Neural cell (in vitro differentiated cells): Measurements from ENCODE around the gene GPATCH3.

Experiments
- EP300 ChIP-seq: fragments of 450-650 bp; conservative IDR thresholded peaks from 2 replicates; pipeline ENCODE4 v1.6.1; 2014; ENCODE audit warnings: antibody characterized with exemption, mild to moderate bottlenecking, moderate library complexity; ENCODE audit not compliant: poor library complexity, severe bottlenecking
- EZH2 ChIP-seq: fragments of 200-600, 300-800 bp; shearing (Covaris generic), sonication (generic); IDR thresholded peaks from 2 replicates; pipeline ENCODE4 v1.6.1; 2014; ENCODE audit warnings: antibody characterized with exemption, low read length, borderline replicate concordance, mild to moderate bottlenecking; ENCODE audit not compliant: insufficient read depth, poor library complexity, severe bottlenecking
- POLR2AphosphoS5 ChIP-seq: IDR thresholded peaks from 2 replicates; pipeline ENCODE4 v1.6.1; 2012
- RAD21 ChIP-seq: fragments of 450-650 bp; conservative IDR thresholded peaks from 2 replicates; pipeline ENCODE4 v1.6.1; 2014; ENCODE audit warnings: antibody characterized with exemption, mild to moderate bottlenecking, moderate library complexity
- TAF1 ChIP-seq: IDR thresholded peaks from 2 replicates; pipeline ENCODE4 v1.6.1; 2012; ENCODE audit warnings: low read depth
- TF ChIP-seq, protein P1 (sequence below): fragments of 450-650 bp; IDR thresholded peaks from 2 replicates; pipeline ENCODE4 v1.5.1; 2014; ENCODE audit warnings: antibody characterized with exemption, mild to moderate bottlenecking, moderate library complexity; ENCODE audit not compliant: poor library complexity, severe bottlenecking
- TF ChIP-seq, protein P2 (sequence below): IDR thresholded peaks from 2 replicates; pipeline ENCODE4 v1.6.1; 2012; ENCODE audit warnings: borderline replicate concordance

DNA sequence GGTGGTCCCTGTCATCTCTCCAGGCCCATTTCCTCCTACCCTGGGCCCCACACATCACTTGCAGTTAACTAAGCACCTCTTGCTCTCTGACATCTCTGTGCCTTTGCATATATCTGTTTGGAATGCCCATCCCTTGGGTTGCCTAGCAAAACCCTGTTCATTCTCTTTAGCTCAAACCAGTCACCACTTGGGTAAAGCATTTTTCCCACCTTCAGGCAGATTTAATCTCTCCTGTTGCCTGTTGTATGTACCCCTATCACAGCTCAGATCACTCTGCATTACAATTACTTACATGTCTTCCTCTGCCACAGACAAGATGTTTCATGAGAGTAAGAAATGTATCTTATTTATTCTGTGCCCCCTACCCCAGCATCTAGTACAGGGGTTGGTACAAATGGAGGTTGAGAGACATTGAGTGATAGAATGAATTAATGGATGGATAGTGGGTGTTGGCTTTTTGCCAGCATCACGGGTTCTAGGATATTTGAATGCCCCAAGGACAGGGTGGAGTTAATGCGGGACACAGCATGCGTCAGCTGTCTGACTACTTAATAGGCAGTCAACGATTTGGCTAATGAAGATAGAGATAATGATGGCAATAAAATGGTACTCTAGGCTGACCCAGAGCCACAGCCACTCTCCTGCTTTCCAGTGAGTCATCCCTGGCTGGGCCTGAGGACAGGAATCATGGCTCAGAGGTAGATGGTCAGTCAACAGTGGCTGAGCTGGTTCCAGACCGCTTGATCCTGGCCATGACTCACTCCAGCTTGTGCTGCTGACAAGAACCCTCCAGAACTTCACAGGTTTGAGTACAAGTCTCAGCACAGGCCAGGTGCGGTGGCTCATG lies 7.0 kb upstream of the GPATCH3 start:
- TF ChIP-seq, protein P1, sequence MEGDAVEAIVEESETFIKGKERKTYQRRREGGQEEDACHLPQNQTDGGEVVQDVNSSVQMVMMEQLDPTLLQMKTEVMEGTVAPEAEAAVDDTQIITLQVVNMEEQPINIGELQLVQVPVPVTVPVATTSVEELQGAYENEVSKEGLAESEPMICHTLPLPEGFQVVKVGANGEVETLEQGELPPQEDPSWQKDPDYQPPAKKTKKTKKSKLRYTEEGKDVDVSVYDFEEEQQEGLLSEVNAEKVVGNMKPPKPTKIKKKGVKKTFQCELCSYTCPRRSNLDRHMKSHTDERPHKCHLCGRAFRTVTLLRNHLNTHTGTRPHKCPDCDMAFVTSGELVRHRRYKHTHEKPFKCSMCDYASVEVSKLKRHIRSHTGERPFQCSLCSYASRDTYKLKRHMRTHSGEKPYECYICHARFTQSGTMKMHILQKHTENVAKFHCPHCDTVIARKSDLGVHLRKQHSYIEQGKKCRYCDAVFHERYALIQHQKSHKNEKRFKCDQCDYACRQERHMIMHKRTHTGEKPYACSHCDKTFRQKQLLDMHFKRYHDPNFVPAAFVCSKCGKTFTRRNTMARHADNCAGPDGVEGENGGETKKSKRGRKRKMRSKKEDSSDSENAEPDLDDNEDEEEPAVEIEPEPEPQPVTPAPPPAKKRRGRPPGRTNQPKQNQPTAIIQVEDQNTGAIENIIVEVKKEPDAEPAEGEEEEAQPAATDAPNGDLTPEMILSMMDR: no peak
- TF ChIP-seq POLR2AphosphoS5 (no peak), TAF1 (no peak), RAD21 (no peak), EZH2 (no peak), EP300 (no peak)
- TF ChIP-seq, protein P2, sequence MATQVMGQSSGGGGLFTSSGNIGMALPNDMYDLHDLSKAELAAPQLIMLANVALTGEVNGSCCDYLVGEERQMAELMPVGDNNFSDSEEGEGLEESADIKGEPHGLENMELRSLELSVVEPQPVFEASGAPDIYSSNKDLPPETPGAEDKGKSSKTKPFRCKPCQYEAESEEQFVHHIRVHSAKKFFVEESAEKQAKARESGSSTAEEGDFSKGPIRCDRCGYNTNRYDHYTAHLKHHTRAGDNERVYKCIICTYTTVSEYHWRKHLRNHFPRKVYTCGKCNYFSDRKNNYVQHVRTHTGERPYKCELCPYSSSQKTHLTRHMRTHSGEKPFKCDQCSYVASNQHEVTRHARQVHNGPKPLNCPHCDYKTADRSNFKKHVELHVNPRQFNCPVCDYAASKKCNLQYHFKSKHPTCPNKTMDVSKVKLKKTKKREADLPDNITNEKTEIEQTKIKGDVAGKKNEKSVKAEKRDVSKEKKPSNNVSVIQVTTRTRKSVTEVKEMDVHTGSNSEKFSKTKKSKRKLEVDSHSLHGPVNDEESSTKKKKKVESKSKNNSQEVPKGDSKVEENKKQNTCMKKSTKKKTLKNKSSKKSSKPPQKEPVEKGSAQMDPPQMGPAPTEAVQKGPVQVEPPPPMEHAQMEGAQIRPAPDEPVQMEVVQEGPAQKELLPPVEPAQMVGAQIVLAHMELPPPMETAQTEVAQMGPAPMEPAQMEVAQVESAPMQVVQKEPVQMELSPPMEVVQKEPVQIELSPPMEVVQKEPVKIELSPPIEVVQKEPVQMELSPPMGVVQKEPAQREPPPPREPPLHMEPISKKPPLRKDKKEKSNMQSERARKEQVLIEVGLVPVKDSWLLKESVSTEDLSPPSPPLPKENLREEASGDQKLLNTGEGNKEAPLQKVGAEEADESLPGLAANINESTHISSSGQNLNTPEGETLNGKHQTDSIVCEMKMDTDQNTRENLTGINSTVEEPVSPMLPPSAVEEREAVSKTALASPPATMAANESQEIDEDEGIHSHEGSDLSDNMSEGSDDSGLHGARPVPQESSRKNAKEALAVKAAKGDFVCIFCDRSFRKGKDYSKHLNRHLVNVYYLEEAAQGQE: no peak
